AG08395 (cell line): ENCODE results near the gene AP3D1.

Experiments
- DNase-seq: peaks from one replicate; pipeline ENCODE4 v3.0.0; 2012; ENCODE audit warnings: mixed read lengths, low spot score

AP3D1 gene

DNA sequence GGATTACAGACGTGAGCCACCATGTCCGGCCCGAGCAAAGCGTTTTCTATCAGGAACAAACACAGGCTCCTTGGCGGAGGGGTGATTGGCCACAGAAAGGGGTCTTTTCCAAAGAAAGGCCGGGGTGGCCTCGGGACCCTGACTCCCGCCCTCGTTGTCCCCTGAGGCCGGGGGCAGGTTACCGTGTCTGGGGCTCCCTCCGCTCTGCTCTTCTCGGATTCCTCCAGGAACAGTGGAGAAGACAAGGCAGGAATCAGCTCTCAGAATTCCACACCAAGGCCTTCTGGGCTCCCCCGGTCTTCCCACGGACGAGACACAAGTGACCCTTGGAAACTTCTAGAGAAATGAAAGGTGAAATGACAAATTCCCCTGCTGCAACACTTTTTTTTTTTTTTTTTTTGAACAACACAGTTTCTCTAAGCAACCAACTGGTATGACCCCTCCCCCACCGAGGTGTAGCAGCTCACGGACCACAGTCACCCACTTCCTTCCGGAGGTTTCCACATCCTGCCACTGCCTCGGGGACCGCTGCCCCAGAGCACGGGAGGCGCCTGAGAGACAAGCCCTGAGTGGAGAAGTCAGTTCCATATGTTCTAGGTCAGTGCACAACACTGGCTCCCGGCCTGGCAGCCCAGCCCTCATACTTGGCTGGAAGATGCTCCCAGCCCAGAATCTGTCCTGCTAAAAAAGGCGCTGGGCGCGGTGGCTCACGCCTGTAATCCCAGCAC, 66.2 kb downstream of the AP3D1 start:
- no peak for DNase-seq

DNA sequence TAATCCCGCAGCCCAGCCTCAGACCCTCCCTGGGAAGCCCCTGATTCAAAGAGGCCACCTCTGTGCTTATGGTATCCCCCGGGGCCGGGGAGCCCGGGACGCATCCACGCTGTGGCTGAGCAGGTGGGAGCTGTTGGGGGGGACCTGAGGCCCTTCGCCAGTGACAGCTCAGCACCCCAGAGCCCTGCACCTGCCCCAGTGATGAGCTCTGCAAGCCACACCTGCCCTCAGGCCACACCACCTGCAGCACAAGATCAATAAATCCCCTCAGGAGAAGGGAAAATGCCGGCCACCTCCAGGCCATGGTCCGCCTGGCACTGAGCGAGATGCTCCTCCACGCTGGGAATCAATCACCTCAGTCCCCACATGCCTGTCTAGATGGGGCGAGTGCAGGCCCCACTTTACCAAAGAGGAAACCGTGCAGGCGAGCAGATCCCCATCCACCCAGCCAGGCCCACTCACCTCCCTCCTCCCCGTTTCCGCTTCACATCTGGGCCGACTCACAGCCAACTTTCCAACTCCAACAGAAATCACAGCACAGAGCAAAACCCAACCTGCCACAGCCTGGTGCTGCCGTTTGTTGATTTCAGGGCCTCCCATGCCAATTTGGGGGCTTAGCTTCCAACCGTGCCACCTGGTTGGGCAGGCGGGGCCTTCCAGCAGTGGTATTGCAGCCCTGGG, 68.1 kb downstream of the AP3D1 start:
- DNase-seq = no peak

- no peak for DNase-seq
Measured at GRCh38 chr19:2081873-2082810, 69.2 kb downstream of the AP3D1 start.

DNA sequence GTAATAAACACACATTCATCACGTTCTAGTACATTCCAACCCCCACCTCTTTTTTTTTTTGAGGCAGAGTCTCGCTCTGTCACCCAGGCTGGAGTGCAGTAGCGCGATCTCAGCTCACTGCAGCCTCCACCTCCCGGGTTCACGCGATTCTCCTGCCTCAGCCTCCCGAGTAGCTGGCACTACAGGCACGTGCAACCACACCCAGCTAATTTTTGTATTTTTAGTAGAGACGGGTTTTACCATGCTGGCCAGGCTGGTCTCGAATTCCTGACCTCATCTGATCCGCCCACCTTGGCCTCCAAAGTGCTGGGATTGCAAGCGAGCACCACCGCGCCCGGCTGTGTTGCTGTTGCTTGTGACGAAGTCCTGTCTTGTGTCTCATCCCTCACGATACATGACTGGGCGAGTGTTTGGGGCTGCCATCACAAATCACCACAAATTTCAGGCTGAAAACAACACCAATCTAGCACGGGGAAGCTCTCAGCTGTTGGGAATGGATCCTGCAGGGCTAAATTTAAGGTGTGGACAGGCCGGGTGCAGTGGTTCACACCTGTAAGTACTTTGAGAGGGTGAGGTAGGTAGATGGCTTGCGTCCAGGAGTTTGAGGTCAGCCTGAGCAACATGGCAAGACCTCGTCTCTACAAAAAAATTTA, 70.9 kb downstream of the AP3D1 start:
- DNase-seq = no peak

- DNase-seq = no peak
Measured at GRCh38 chr19:2079865-2080301, 71.5 kb downstream of the AP3D1 start.

DNA sequence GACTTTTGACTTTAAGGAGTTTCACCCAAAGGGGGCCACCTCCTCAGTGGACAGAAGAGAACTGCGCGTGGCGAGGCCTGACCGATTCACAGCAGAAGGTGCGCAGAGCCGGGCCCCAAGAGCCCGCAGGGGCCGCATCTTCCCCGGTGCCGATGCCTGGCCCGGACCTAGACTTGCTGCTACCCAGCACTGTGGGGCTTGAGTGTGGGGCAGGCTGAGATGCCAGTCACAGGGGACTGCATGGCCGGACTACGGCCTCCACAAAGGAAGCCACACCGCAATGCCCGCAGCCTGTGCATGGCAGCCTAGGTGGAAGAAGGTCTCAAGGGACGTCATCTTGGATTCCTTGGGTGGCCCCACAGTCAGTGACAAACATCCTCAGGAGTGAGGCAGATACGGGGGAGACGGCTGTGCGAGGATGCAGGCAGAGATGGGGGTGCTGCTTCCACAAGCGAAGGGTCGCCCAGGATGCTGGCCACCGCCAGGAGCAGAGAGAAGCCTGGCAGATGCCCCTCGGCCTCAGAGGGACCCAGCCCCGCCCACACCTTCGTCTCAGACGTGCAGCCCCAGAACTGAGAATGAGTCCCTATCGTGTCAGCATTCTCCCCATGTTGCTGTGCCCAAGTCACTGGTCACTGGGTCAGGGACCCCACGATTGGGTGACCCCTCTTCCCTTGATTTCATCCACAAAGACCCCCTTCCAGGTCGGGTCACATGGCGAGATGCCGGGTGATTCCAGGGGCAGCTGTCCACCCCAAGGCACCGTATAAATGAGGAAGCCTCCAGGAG, 72.1 kb downstream of the AP3D1 start:
- no peak for DNase-seq

- no peak for DNase-seq
Measured at GRCh38 chr19:2077833-2078619, 73.3 kb downstream of the AP3D1 start.

DNA sequence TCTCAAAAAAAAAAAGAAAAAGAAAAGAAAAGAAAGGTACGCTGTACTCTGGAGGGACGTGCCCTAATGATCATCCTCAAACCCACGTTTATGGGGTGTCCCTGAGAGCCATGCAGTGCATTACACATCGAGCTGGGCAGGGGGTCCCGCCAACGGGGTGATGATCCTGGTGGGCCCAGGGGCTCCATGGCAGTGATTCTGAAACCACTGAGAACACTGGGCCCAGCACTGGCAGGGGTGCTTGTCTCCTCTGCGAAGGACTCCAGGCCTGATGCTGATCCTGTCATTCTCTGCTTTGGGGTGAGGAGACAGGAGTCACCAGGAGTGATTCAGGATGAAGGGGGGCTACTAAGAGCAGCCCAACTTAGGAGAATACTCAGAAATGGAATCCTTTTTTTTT, 74.0 kb downstream of the AP3D1 start:
- no peak for DNase-seq

GRCh38 chr19:2076526-2076944, 74.8 kb downstream of the AP3D1 start:
- DNase-seq = no peak

- DNase-seq = no peak
Measured at GRCh38 chr19:2072757-2073551, 78.4 kb downstream of the AP3D1 start.

GRCh38 chr19:2070986-2071673, 80.2 kb downstream of the AP3D1 start:
- DNase-seq = no peak

DNA sequence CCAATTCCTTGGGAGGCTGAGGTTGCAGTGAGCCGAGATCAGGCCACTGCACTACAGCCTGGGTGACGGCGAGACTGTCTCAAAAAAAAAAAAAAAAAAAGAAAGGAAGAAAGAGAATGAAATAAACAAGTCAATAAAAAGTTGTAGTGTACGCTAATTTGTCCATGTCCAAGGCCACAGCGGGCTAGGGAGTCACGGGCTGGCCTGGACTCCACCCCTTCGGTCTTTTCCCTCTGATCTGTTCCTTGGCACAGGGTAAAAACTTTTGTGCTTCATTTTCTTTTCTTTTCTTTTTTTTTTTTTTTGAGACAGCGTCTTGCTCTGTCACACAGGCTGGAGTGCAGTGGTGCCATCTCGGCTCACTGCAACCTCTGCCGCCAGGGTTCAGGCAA, 80.9 kb downstream of the AP3D1 start:
- DNase-seq = no peak

DNA sequence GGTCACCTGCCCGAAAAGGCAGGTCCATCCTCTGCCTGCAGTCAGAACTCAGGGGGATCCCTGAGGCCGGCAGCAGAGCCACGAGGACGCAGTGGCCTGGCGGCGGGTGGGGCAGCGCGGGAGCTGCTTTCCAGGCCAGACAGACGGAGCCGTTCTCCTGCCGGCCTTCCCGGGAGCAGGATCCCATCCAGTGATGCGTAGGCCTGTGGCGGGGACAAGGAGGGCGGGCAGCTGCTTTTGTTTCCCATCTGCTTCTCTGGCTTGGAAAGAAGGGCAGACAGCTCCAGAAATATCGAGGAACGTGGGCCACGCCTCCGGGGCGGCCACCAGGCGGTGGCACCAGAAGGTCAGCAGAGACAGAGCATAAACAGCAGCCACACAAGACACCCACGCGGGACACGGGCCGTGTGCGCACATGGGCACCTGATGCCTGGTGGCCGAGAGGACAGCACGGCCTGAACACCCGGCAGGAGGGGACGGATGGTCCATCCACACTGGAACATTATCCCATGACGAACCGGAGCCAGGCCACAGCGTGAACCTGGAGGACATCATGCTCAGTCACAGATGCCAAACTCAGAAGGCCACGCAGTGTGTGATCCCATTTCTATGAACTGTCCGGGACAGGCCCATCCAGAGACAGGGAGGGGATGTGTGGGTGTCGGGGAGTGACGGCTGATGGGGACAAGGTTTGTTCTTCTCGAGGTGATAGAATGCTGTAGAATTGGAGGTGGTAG, 86.4 kb downstream of the AP3D1 start:
- DNase-seq = peak; percentile 31

- no peak for DNase-seq
Measured at GRCh38 chr19:2064395-2064787, 87.0 kb downstream of the AP3D1 start.

DNA sequence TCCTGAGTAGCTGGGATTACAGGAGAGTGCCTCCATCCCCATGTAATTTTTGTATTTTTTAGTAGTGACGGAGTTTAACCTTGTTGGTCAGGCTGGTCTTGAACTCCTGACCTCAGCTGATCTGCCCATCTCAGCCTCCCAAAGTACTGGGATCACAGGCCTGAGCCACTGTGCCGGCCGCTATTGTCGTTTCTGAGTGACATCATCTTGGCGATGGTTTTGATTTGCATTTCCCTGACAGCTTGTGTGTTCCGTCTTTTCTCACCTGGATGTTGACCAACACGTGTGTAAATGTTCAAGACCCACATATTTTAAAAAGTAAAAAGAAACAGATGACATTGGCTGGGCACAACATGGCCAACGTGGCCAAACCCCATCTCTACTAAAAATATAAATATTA, 87.5 kb downstream of the AP3D1 start:
- DNase-seq = no peak

- no peak for DNase-seq
Measured at GRCh38 chr19:2062770-2063169, 88.6 kb downstream of the AP3D1 start.

DNA sequence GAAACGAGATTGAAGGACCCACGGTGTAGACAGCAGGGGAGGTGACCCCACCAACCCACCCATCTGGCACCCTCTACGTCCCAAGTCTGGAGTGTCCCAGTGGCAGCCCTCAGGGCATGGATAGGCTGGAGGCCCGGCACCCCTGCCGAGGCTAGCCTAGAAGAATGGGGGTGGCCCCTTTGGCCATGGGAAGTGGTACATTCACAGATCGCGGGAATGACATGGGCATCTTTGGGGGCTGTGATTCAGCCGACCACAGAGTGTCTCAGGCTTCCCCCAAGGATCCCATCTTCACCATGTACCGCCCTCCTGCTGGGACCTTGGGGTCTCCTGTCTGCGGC, 89.0 kb downstream of the AP3D1 start:
- no peak for DNase-seq
